ENCODE data around the gene ETV3L.

ETV3L gene

GRCh38 chr1:157080714-157081113 is 18.9 kb downstream of the ETV3L start:
- no peaks in the 10 kb centered on the region for H3K36me3 ChIP-seq (ENCODE audit: insufficient read depth, low read length)
- H2AFZ ChIP-seq (ENCODE audit: low read depth, low read length): no peak overlapping the region
- H3K4me3 ChIP-seq (ENCODE audit: low read depth in 1 of 2, low read length in 2 of 2): no peak overlapping the region
- peaks cover 17% of the 10 kb centered on the region for H3K27me3 ChIP-seq (ENCODE audit: insufficient read depth, low read length, poor library complexity)
- no peak overlapping the region for H3K4me2 ChIP-seq (ENCODE audit: insufficient read depth, low read length)
- DNase-seq (no peak), ATAC-seq (ENCODE audit: insufficient read depth, low read depth) (no peak)
- H4K20me1 ChIP-seq (ENCODE audit: insufficient read depth, low read length): no peaks in the 10 kb centered on the region
- H3K9me3 ChIP-seq (ENCODE audit: insufficient read depth, low read length, severe bottlenecking): no peaks in the 10 kb centered on the region
- H3K79me2 ChIP-seq (ENCODE audit: insufficient read depth, low read length): no peaks in the 10 kb centered on the region
- H3K9ac ChIP-seq (ENCODE audit: low read depth, low read length): no peak overlapping the region
- H3K4me1 ChIP-seq (ENCODE audit: insufficient read depth, low read length): no peaks in the 10 kb centered on the region
- no peak overlapping the region for H3K27ac ChIP-seq (ENCODE audit: low read length)
- TF ChIP-seq, protein P1, sequence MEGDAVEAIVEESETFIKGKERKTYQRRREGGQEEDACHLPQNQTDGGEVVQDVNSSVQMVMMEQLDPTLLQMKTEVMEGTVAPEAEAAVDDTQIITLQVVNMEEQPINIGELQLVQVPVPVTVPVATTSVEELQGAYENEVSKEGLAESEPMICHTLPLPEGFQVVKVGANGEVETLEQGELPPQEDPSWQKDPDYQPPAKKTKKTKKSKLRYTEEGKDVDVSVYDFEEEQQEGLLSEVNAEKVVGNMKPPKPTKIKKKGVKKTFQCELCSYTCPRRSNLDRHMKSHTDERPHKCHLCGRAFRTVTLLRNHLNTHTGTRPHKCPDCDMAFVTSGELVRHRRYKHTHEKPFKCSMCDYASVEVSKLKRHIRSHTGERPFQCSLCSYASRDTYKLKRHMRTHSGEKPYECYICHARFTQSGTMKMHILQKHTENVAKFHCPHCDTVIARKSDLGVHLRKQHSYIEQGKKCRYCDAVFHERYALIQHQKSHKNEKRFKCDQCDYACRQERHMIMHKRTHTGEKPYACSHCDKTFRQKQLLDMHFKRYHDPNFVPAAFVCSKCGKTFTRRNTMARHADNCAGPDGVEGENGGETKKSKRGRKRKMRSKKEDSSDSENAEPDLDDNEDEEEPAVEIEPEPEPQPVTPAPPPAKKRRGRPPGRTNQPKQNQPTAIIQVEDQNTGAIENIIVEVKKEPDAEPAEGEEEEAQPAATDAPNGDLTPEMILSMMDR (IDR thresholded peaks at IDR 0.05; ENCODE audit: borderline replicate concordance, extremely low read depth, low read length, poor library complexity, severe bottlenecking): no peak
- no peak for TF ChIP-seq EZH2 (IDR thresholded peaks at IDR 0.05; ENCODE audit: borderline replicate concordance, low read depth, low read length, severe bottlenecking)

DNA sequence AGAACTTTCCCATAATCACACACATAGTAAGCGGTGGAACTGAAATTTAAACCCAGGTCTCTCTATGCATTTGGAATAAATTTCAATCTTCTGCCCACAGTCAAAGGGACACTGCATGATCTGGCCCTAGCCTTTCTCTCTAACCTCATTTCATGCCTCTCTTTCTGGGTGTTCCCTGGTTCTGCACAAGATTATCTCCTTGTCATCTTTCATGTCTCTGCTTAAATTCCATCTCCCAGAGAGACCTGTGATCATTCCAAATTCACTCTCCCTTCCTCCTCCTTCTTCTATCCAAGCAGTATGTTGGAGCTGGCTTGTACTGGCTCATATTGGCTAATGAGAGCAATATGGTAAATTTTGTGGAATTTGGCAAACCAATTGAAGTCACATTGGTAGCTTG is 22.2 kb downstream of the ETV3L start:
- ATAC-seq (ENCODE audit: insufficient read depth, low read depth) (no peak), DNase-seq (no peak)
- no peak overlapping the region for H3K27ac ChIP-seq (ENCODE audit: low read length)
- H3K27me3 ChIP-seq (ENCODE audit: insufficient read depth, low read length, poor library complexity): peaks cover 14% of the 10 kb centered on the region
- no peak overlapping the region for H3K4me2 ChIP-seq (ENCODE audit: insufficient read depth, low read length)
- no peaks in the 10 kb centered on the region for H4K20me1 ChIP-seq (ENCODE audit: insufficient read depth, low read length)
- TF ChIP-seq EZH2 (IDR thresholded peaks at IDR 0.05; ENCODE audit: borderline replicate concordance, low read depth, low read length, severe bottlenecking): no peak
- TF ChIP-seq, protein P1 (IDR thresholded peaks at IDR 0.05; ENCODE audit: borderline replicate concordance, extremely low read depth, low read length, poor library complexity, severe bottlenecking): no peak
- no peaks in the 10 kb centered on the region for H3K79me2 ChIP-seq (ENCODE audit: insufficient read depth, low read length)
- no peak overlapping the region for H3K4me3 ChIP-seq (ENCODE audit: low read depth in 1 of 2, low read length in 2 of 2)
- no peak overlapping the region for H3K9ac ChIP-seq (ENCODE audit: low read depth, low read length)
- H3K9me3 ChIP-seq (ENCODE audit: insufficient read depth, low read length, severe bottlenecking): no peaks in the 10 kb centered on the region
- H2AFZ ChIP-seq (ENCODE audit: low read depth, low read length): no peak overlapping the region
- no peaks in the 10 kb centered on the region for H3K36me3 ChIP-seq (ENCODE audit: insufficient read depth, low read length)
- H3K4me1 ChIP-seq (ENCODE audit: insufficient read depth, low read length): no peaks in the 10 kb centered on the region

DNA sequence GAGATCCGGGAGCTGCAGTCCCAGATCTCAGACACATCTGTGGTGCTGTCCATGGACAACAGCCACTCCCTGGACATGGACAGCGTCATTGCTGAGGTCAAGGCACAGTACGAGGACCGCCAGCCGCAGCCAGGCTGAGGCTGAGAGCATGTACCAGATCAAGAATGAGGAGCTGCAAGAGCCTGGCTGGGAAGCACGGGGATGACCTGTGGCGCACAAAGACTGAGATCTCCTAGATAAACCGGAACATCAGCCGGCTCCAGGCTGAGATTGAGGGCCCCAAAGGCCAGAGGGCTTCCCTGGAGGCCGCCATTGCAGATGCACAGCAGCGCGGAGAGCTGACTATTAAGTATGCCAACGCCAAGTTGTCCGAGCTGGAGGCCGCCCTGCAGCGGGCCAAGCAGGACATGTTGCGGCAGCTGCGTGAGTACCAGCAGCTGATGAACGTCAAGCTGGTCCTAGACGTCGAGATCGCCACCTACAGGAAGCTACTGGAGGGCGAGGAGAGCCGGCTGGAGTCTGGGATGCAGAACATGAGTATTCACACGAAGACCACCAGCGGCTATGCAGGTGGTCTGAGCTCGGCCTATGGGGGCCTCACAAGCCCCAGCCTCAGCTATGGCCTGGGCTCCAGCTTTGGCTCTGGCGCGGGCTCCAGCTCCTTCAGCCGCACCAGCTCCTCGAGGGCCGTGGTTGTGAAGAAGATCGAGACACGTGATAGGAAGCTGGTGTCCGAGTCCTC is 25.5 kb downstream of the ETV3L start:
- TF ChIP-seq EZH2 (IDR thresholded peaks at IDR 0.05; ENCODE audit: borderline replicate concordance, low read depth, low read length, severe bottlenecking): no peak
- TF ChIP-seq, protein P1 (IDR thresholded peaks at IDR 0.05; ENCODE audit: borderline replicate concordance, extremely low read depth, low read length, poor library complexity, severe bottlenecking): peak; percentile 55
- Histone ChIP-seq H4K20me1 (ENCODE audit: insufficient read depth, low read length) (no peaks in the 10 kb centered on the region), H2AFZ (ENCODE audit: low read depth, low read length) (no peak overlapping the region), H3K27me3 (ENCODE audit: insufficient read depth, low read length, poor library complexity) (peaks cover 21% of the 10 kb centered on the region), H3K4me3 (ENCODE audit: low read depth in 1 of 2, low read length in 2 of 2) (no peak overlapping the region), H3K4me1 (ENCODE audit: insufficient read depth, low read length) (no peaks in the 10 kb centered on the region), H3K79me2 (ENCODE audit: insufficient read depth, low read length) (no peaks in the 10 kb centered on the region), H3K36me3 (ENCODE audit: insufficient read depth, low read length) (no peaks in the 10 kb centered on the region), H3K27ac (ENCODE audit: low read length) (no peak overlapping the region), H3K4me2 (ENCODE audit: insufficient read depth, low read length) (no peak overlapping the region), H3K9me3 (ENCODE audit: insufficient read depth, low read length, severe bottlenecking) (no peaks in the 10 kb centered on the region), H3K9ac (ENCODE audit: low read depth, low read length) (no peak overlapping the region)
- ATAC-seq (ENCODE audit: insufficient read depth, low read depth) (no peak), DNase-seq (peak; percentile 32)

Data from DND-41 (cell line).